Glutamatergic neuron (in vitro differentiated cells): ENCODE measurements around the gene SMAD9. TPM values are rescaled to one million over a fixed set of nuclear protein-coding genes. Genes with fewer than 3 reads are reported as not detected.

Source experiments
- DNase-seq: peaks from one replicate; pipeline ENCODE4 v3.0.0; 2022
- H3K27ac Mint-ChIP-seq: one replicate; pipeline ENCODE4 v1.8.0; 2020; ENCODE audit warnings: mild to moderate bottlenecking, mixed read lengths, inconsistent platforms; ENCODE audit not compliant: unreplicated experiment
- H3K27me3 Mint-ChIP-seq: one replicate; pipeline ENCODE4 v1.8.0; 2020; ENCODE audit warnings: mild to moderate bottlenecking, moderate library complexity, mixed read lengths, inconsistent platforms; ENCODE audit not compliant: unreplicated experiment
- H3K36me3 Mint-ChIP-seq: one replicate; pipeline ENCODE4 v1.8.0; 2020; ENCODE audit warnings: mild to moderate bottlenecking, mixed read lengths, inconsistent platforms; ENCODE audit not compliant: unreplicated experiment
- H3K4me1 Mint-ChIP-seq: one replicate; pipeline ENCODE4 v1.8.0; 2020; ENCODE audit warnings: mild to moderate bottlenecking, low read depth, mixed read lengths, inconsistent platforms; ENCODE audit not compliant: unreplicated experiment
- H3K4me3 Mint-ChIP-seq: one replicate; pipeline ENCODE4 v1.8.0; 2020; ENCODE audit warnings: mild to moderate bottlenecking, mixed read lengths, inconsistent platforms; ENCODE audit not compliant: unreplicated experiment
- H3K9me3 Mint-ChIP-seq: one replicate; pipeline ENCODE4 v1.8.0; 2020; ENCODE audit warnings: mild to moderate bottlenecking, moderate library complexity, mixed read lengths, inconsistent platforms; ENCODE audit not compliant: unreplicated experiment
- total RNA-seq: library from RNA; stranded (reverse); fragmentation: NEBNext Ultra II Directional; extraction: Animal tissue kit (Norgen Biotek cat#: 25700); gene quantifications from one replicate; pipeline ENCODE4 v1.2.1, GENCODE V29; 2021; ENCODE audit not compliant: unreplicated experiment
- TF ChIP-seq, protein P1 (sequence below): fragments of 200-600 bp; sonication (generic); IDR thresholded peaks from one replicate; pipeline ENCODE4 v1.5.0; 2021; ENCODE audit not compliant: partially characterized antibody, unreplicated experiment

Gene SMAD9
- total RNA-seq, 1 donor from 2014 or later = 43.6 TPM

- H3K36me3 Mint-ChIP-seq = peaks cover 5% of the 10 kb centered on the region
- H3K27ac Mint-ChIP-seq = peak overlapping the region; percentile 71
- H3K9me3 Mint-ChIP-seq = peaks cover 17% of the 10 kb centered on the region
- H3K4me1 Mint-ChIP-seq = peaks cover 58% of the 10 kb centered on the region
- H3K27me3 Mint-ChIP-seq = peaks cover 22% of the 10 kb centered on the region
- peak overlapping the region; percentile 27 for H3K4me3 Mint-ChIP-seq
- TF ChIP-seq, protein P1, sequence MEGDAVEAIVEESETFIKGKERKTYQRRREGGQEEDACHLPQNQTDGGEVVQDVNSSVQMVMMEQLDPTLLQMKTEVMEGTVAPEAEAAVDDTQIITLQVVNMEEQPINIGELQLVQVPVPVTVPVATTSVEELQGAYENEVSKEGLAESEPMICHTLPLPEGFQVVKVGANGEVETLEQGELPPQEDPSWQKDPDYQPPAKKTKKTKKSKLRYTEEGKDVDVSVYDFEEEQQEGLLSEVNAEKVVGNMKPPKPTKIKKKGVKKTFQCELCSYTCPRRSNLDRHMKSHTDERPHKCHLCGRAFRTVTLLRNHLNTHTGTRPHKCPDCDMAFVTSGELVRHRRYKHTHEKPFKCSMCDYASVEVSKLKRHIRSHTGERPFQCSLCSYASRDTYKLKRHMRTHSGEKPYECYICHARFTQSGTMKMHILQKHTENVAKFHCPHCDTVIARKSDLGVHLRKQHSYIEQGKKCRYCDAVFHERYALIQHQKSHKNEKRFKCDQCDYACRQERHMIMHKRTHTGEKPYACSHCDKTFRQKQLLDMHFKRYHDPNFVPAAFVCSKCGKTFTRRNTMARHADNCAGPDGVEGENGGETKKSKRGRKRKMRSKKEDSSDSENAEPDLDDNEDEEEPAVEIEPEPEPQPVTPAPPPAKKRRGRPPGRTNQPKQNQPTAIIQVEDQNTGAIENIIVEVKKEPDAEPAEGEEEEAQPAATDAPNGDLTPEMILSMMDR = no peak
- no peak for DNase-seq
Measured at GRCh38 chr13:36905944-36906343, 14.1 kb downstream of the SMAD9 start.

GRCh38 chr13:36903925-36904595 is 16.0 kb downstream of the SMAD9 start:
- H3K4me1 Mint-ChIP-seq = peaks cover 48% of the 10 kb centered on the region

DNA sequence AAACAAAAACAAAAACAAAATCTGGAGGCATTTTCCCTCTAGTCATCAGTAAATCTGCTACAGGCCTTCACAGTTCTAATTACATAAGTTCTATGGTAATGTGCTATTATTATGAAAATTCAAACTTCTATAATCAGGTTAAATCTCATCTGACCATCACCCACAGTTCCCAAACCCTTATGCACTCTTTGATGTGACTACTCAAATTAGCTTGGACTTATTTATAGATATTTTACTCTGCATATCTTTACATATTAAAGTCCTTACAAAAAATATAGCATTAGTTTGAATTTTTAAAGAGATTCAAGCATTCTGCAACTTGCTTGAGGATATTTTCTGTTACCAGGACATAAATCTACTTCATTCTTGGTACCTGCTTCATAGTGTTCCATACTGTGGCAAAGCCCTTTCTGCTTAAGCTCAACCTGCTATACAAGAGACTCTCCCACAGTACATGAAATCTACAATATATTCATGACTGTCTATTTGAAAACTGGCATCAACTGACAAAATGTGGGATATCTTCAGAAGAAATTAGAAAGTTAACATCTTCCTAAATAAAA is 22.9 kb downstream of the SMAD9 start:
- DNase-seq = no peak
- TF ChIP-seq, protein P1 = no peak
- H3K9me3 Mint-ChIP-seq = peaks cover 4% of the 10 kb centered on the region
- peaks cover 25% of the 10 kb centered on the region for H3K36me3 Mint-ChIP-seq
- no peak overlapping the region for H3K27ac Mint-ChIP-seq
- H3K4me1 Mint-ChIP-seq = peaks cover 15% of the 10 kb centered on the region
- peaks cover 2% of the 10 kb centered on the region for H3K27me3 Mint-ChIP-seq
- H3K4me3 Mint-ChIP-seq = no peak overlapping the region

More at GRCh38 chr13:36903925-36904595, 16.0 kb downstream of the SMAD9 start:
- H3K27me3 Mint-ChIP-seq = peaks cover 18% of the 10 kb centered on the region
- TF ChIP-seq, protein P1 = no peak
- peaks cover 20% of the 10 kb centered on the region for H3K36me3 Mint-ChIP-seq
- peak; percentile 59 for DNase-seq
- peak overlapping the region; percentile 83 for H3K4me3 Mint-ChIP-seq
- H3K9me3 Mint-ChIP-seq = peaks cover 17% of the 10 kb centered on the region
- H3K27ac Mint-ChIP-seq = peak overlapping the region; percentile 97

GRCh38 chr13:36891752-36892151 is 28.3 kb downstream of the SMAD9 start:
- no peak for DNase-seq
- no peaks in the 10 kb centered on the region for H3K9me3 Mint-ChIP-seq
- H3K36me3 Mint-ChIP-seq = no peaks in the 10 kb centered on the region
- no peak overlapping the region for H3K4me3 Mint-ChIP-seq
- H3K27ac Mint-ChIP-seq = no peak overlapping the region
- no peaks in the 10 kb centered on the region for H3K27me3 Mint-ChIP-seq
- TF ChIP-seq, protein P1 = no peak
- peaks cover 29% of the 10 kb centered on the region for H3K4me1 Mint-ChIP-seq

DNA sequence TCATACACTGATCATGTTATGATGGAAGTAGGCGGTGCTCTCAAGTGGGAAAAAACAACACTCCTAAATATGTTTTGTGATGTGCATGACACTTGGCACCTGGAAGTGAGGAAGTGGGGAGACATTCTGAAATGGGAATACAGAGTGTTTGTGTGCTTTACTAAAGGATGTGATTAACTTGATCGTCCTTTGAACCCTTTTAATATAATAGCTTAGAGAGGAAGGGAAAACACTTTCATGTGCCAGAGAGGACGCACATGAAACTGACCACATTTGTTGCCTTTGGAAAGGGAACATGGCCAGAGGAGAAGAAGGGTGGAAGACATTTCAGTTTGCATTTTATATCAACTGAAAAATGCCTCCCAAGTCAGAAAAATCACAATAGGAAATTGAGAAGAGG is 31.4 kb downstream of the SMAD9 start:
- DNase-seq = no peak
- Mint-ChIP-seq H3K27me3 (no peaks in the 10 kb centered on the region), H3K4me3 (no peak overlapping the region), H3K27ac (no peak overlapping the region), H3K36me3 (peaks cover 4% of the 10 kb centered on the region), H3K4me1 (peaks cover 38% of the 10 kb centered on the region), H3K9me3 (peaks cover 2% of the 10 kb centered on the region)
- TF ChIP-seq, protein P1 = no peak
